GM06990 (cell line): ENCODE results near the gene TMEM94.

ENCODE experiments used
- DNase-seq: peaks from one replicate; pipeline ENCODE4 v3.0.0-alpha.2; 2011; ENCODE audit not compliant: insufficient read length; ENCODE audit errors: extremely low read depth
- H3K27me3 ChIP-seq: replicated peaks from 2 replicates; pipeline ENCODE4 v1.6.0; 2011; ENCODE audit warnings: low read length; ENCODE audit not compliant: control insufficient read depth, insufficient read depth
- H3K36me3 ChIP-seq: 2 replicates; pipeline ENCODE4 v1.5.1; 2011; ENCODE audit warnings: low read length; ENCODE audit not compliant: control insufficient read depth, insufficient read depth
- H3K4me3 ChIP-seq: replicated peaks from 2 replicates; pipeline ENCODE4 v1.5.1; 2011; ENCODE audit warnings: low read depth, mild to moderate bottlenecking, control low read depth, low read length
- CTCF ChIP-seq: IDR thresholded peaks from 2 replicates; pipeline ENCODE4 v1.5.1; 2011; ENCODE audit warnings: low read length, control low read depth, mild to moderate bottlenecking, inconsistent platforms; ENCODE audit not compliant: insufficient read depth, poor library complexity, severe bottlenecking

TMEM94 gene

DNA sequence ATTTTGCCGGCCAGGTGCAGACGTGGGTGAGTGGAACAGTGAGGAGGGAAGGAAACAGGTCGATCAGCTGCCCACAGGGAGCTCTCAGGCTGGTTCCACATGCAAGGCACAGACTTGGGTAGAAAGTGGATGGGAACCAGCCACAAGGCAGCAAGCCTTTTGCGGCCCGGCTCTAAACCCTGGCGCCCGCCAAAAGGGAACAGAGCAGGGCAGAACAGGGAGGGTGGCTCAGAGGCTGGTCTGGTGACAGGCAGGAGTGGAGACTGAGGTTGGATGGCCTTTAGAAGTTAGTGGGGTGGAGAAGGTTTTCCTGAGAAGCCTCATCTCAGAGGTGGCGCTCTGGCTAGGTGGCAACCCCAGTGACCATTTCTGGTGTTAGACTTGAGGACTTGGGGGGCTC is 79.4 kb downstream of the TMEM94 start:
- H3K36me3 ChIP-seq: no peaks in the 10 kb centered on the region
- TF ChIP-seq CTCF: no peak

DNA sequence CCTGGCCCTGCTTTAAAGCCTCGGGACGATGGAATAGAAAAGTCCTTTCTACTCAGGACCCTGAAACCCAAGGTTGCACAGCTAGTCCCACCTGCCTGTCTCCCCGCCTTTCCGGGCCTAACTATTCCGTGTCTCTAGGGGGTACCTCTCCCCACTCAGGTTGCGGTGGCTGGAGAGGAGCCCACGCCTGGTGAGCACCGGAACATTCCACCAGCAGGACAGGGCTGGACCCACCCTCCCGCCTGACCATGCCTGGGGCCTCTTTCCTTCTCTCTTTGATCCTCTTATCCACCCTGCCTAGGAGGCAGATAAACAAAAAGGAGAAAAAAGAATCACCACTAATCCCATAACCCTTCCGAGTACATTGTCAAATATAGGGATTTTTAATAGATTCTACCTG is 79.9 kb downstream of the TMEM94 start:
- no peaks in the 10 kb centered on the region for H3K36me3 ChIP-seq
- H3K27me3 ChIP-seq: no peaks in the 10 kb centered on the region
- H3K4me3 ChIP-seq: no peak overlapping the region
- no peak for DNase-seq
- TF ChIP-seq CTCF: no peak

More for the DNA sequence above, 79.4 kb downstream of the TMEM94 start:
- Histone ChIP-seq H3K4me3 (no peak overlapping the region), H3K27me3 (no peaks in the 10 kb centered on the region)
- no peak for DNase-seq

GRCh38 chr17:75539967-75540729 is 83.7 kb downstream of the TMEM94 start:
- DNase-seq: no peak
- H3K36me3 ChIP-seq: no peaks in the 10 kb centered on the region
- H3K27me3 ChIP-seq: no peaks in the 10 kb centered on the region
- no peak overlapping the region for H3K4me3 ChIP-seq
- no peak for TF ChIP-seq CTCF

DNA sequence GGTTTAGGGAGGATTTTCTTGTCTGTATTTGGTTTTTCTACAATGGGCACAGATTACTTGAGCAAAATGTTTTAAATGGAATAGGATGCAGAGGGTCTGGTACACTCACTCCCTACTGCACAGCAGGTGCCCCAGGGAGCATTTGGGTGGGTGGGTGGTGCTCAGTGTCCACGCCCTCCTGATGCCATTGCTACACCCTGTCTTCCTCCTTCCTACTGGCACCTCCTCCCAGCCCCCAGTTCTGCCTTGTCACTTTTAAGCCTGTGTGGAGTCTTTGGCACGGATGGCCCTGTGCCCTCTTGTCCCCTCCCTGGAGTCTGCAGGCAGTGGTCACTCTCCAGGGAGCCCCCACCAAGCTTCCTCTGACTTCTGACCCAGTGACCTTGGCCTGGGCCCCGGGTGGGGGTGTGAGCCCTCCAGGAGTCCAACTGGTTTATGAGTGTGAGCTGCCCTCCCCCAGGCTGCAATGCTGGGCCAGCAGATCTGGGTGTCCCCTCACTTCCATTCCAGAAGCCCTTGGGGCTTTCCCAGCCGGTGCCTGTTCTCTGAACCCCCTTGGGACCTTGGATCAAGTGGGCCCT is 84.6 kb downstream of the TMEM94 start:
- no peak for DNase-seq
- H3K27me3 ChIP-seq: no peaks in the 10 kb centered on the region
- no peaks in the 10 kb centered on the region for H3K36me3 ChIP-seq
- TF ChIP-seq CTCF: no peak
- no peak overlapping the region for H3K4me3 ChIP-seq

DNA sequence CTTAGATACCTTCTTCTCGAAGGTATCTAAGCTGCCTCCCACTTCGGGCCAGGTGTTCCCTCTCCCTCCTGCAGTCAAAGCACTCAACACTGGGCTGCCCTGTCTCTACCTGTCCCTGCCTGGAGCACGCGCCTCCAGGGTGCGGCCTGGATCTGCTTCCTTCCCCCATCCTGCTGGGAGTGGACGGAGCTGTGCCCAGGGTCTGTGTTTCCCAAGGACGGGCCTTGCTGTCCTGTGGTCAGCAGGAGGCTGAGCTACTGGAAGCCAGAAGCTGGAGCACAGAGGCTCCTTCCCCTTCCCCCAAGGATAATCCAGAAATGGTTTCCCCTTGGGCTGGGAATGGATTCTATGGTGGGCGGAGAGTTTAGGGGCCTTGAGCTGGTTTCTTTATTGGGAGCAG is 85.8 kb downstream of the TMEM94 start:
- no peaks in the 10 kb centered on the region for H3K36me3 ChIP-seq
- no peak for TF ChIP-seq CTCF
- no peaks in the 10 kb centered on the region for H3K27me3 ChIP-seq
- no peak overlapping the region for H3K4me3 ChIP-seq
- no peak for DNase-seq
